ENCODE data around the gene BICDL1.

BICDL1 gene

GRCh38 chr12:120115692-120116440 lies 126.8 kb downstream of the BICDL1 start:
- Histone ChIP-seq H3K4me1 (ENCODE audit: control insufficient read depth, insufficient read depth, low read length) (peaks cover 6% of the 10 kb centered on the region), H3K9me3 (ENCODE audit: control insufficient read depth, insufficient read depth, low read length) (no peaks in the 10 kb centered on the region), H3K4me3 (ENCODE audit: low read length) (peak overlapping the region; percentile 60; the same call in 1 of the 2 replicates), H3K27ac (ENCODE audit: low read length) (no peak overlapping the region), H3K27me3 (ENCODE audit: control insufficient read depth, insufficient read depth, low read length) (no peaks in the 10 kb centered on the region), H3K36me3 (ENCODE audit: control insufficient read depth, insufficient read depth, low read length) (no peaks in the 10 kb centered on the region; the same call in 1 of the 2 replicates)
- DNase-seq (ENCODE audit: low read depth, low spot score): no peak
- WGBS (ENCODE audit: insufficient coverage, insufficient read length): no CpG with 5 or more reads among the region's 31 CpGs

- no CpG with 5 or more reads among the region's 50 CpGs for WGBS (ENCODE audit: insufficient coverage, insufficient read length)
- DNase-seq (ENCODE audit: low read depth, low spot score): no peak
- no peaks in the 10 kb centered on the region; the same call in 1 of the 2 replicates for H3K36me3 ChIP-seq (ENCODE audit: control insufficient read depth, insufficient read depth, low read length)
- H3K27me3 ChIP-seq (ENCODE audit: control insufficient read depth, insufficient read depth, low read length): no peaks in the 10 kb centered on the region
- H3K4me3 ChIP-seq (ENCODE audit: low read length): peak within 1 kb of the TSS; percentile 60
- H3K4me1 ChIP-seq (ENCODE audit: control insufficient read depth, insufficient read depth, low read length): peaks cover 3% of the 10 kb centered on the region; the same call in 1 of the 2 replicates
- H3K9me3 ChIP-seq (ENCODE audit: control insufficient read depth, insufficient read depth, low read length): no peaks in the 10 kb centered on the region
- no peak within 1 kb of the TSS for H3K27ac ChIP-seq (ENCODE audit: low read length)
These were observed 127.4 kb downstream of the BICDL1 start, which contains the start of gene RAB35 for GRCh38 chr12:120116441-120116791. TSS of gene RAB35 (minus strand) at chr12:120116753. CDS start at chr12:120116650, 103 bp downstream.

- H3K27ac ChIP-seq (ENCODE audit: low read length): no peak overlapping the region
- whole genome bisulfite sequencing (ENCODE audit: insufficient coverage, insufficient read length): no CpG with 5 or more reads among the region's 91 CpGs
- DNase-seq (ENCODE audit: low read depth, low spot score): no peak
- H3K36me3 ChIP-seq (ENCODE audit: control insufficient read depth, insufficient read depth, low read length): no peaks in the 10 kb centered on the region; the same call in 1 of the 2 replicates
- H3K4me1 ChIP-seq (ENCODE audit: control insufficient read depth, insufficient read depth, low read length): peaks cover 3% of the 10 kb centered on the region; the same call in 1 of the 2 replicates
- peak overlapping the region; percentile 60 for H3K4me3 ChIP-seq (ENCODE audit: low read length)
- H3K9me3 ChIP-seq (ENCODE audit: control insufficient read depth, insufficient read depth, low read length): no peaks in the 10 kb centered on the region
- H3K27me3 ChIP-seq (ENCODE audit: control insufficient read depth, insufficient read depth, low read length): no peaks in the 10 kb centered on the region
These were observed 128.0 kb downstream of the BICDL1 start for GRCh38 chr12:120116792-120117651.

GRCh38 chr12:120117961-120118320 lies 128.9 kb downstream of the BICDL1 start:
- DNase-seq (ENCODE audit: low read depth, low spot score): no peak
- Histone ChIP-seq H3K27ac (ENCODE audit: low read length) (no peak overlapping the region), H3K36me3 (ENCODE audit: control insufficient read depth, insufficient read depth, low read length) (no peaks in the 10 kb centered on the region; the same call in 1 of the 2 replicates), H3K9me3 (ENCODE audit: control insufficient read depth, insufficient read depth, low read length) (no peaks in the 10 kb centered on the region), H3K4me1 (ENCODE audit: control insufficient read depth, insufficient read depth, low read length) (peaks cover 3% of the 10 kb centered on the region; the same call in 1 of the 2 replicates), H3K27me3 (ENCODE audit: control insufficient read depth, insufficient read depth, low read length) (no peaks in the 10 kb centered on the region), H3K4me3 (ENCODE audit: low read length) (peak overlapping the region; percentile 60; the same call in 1 of the 2 replicates)
- WGBS (ENCODE audit: insufficient coverage, insufficient read length): no CpG with 5 or more reads among the region's 7 CpGs

- no peaks in the 10 kb centered on the region; the same call in 1 of the 2 replicates for H3K36me3 ChIP-seq (ENCODE audit: control insufficient read depth, insufficient read depth, low read length)
- no peak for DNase-seq (ENCODE audit: low read depth, low spot score)
- peak overlapping the region; percentile 60; the same call in 1 of the 2 replicates for H3K4me3 ChIP-seq (ENCODE audit: low read length)
- H3K27ac ChIP-seq (ENCODE audit: low read length): no peak overlapping the region
- H3K9me3 ChIP-seq (ENCODE audit: control insufficient read depth, insufficient read depth, low read length): no peaks in the 10 kb centered on the region
- peaks cover 3% of the 10 kb centered on the region; the same call in 1 of the 2 replicates for H3K4me1 ChIP-seq (ENCODE audit: control insufficient read depth, insufficient read depth, low read length)
- H3K27me3 ChIP-seq (ENCODE audit: control insufficient read depth, insufficient read depth, low read length): no peaks in the 10 kb centered on the region
- no CpG with 5 or more reads among the region's 11 CpGs for WGBS (ENCODE audit: insufficient coverage, insufficient read length)
These were observed 129.5 kb downstream of the BICDL1 start for GRCh38 chr12:120118321-120119061.

GRCh38 chr12:120119271-120119973 lies 130.4 kb downstream of the BICDL1 start:
- no CpG with 5 or more reads among the region's 9 CpGs for WGBS (ENCODE audit: insufficient coverage, insufficient read length)
- H3K4me1 ChIP-seq (ENCODE audit: control insufficient read depth, insufficient read depth, low read length): peaks cover 3% of the 10 kb centered on the region; the same call in 1 of the 2 replicates
- H3K27ac ChIP-seq (ENCODE audit: low read length): no peak overlapping the region
- H3K36me3 ChIP-seq (ENCODE audit: control insufficient read depth, insufficient read depth, low read length): no peaks in the 10 kb centered on the region
- H3K4me3 ChIP-seq (ENCODE audit: low read length): no peak overlapping the region
- no peaks in the 10 kb centered on the region for H3K27me3 ChIP-seq (ENCODE audit: control insufficient read depth, insufficient read depth, low read length)
- DNase-seq (ENCODE audit: low read depth, low spot score): no peak
- no peaks in the 10 kb centered on the region for H3K9me3 ChIP-seq (ENCODE audit: control insufficient read depth, insufficient read depth, low read length)

- WGBS (ENCODE audit: insufficient coverage, insufficient read length): no CpG with 5 or more reads among the region's 2 CpGs
These were observed 132.3 kb downstream of the BICDL1 start for GRCh38 chr12:120121343-120121742.

GRCh38 chr12:120121766-120122293 lies 132.8 kb downstream of the BICDL1 start:
- Histone ChIP-seq H3K36me3 (ENCODE audit: control insufficient read depth, insufficient read depth, low read length) (peaks cover 3% of the 10 kb centered on the region; the same call in 1 of the 2 replicates), H3K27me3 (ENCODE audit: control insufficient read depth, insufficient read depth, low read length) (no peaks in the 10 kb centered on the region), H3K9me3 (ENCODE audit: control insufficient read depth, insufficient read depth, low read length) (no peaks in the 10 kb centered on the region), H3K27ac (ENCODE audit: low read length) (no peak overlapping the region), H3K4me3 (ENCODE audit: low read length) (no peak overlapping the region), H3K4me1 (ENCODE audit: control insufficient read depth, insufficient read depth, low read length) (peaks cover 3% of the 10 kb centered on the region; the same call in 1 of the 2 replicates)
- WGBS (ENCODE audit: insufficient coverage, insufficient read length): no CpG with 5 or more reads among the region's 4 CpGs
- no peak for DNase-seq (ENCODE audit: low read depth, low spot score)

More at GRCh38 chr12:120121343-120121742, 132.3 kb downstream of the BICDL1 start:
- no peaks in the 10 kb centered on the region for H3K9me3 ChIP-seq (ENCODE audit: control insufficient read depth, insufficient read depth, low read length)
- no peak for DNase-seq (ENCODE audit: low read depth, low spot score)
- no peaks in the 10 kb centered on the region for H3K36me3 ChIP-seq (ENCODE audit: control insufficient read depth, insufficient read depth, low read length)
- peaks cover 3% of the 10 kb centered on the region; the same call in 1 of the 2 replicates for H3K4me1 ChIP-seq (ENCODE audit: control insufficient read depth, insufficient read depth, low read length)
- H3K27ac ChIP-seq (ENCODE audit: low read length): no peak overlapping the region
- no peak overlapping the region for H3K4me3 ChIP-seq (ENCODE audit: low read length)
- no peaks in the 10 kb centered on the region for H3K27me3 ChIP-seq (ENCODE audit: control insufficient read depth, insufficient read depth, low read length)

- H3K27me3 ChIP-seq (ENCODE audit: control insufficient read depth, insufficient read depth, low read length): no peaks in the 10 kb centered on the region
- WGBS (ENCODE audit: insufficient coverage, insufficient read length): no CpG with 5 or more reads among the region's 4 CpGs
- DNase-seq (ENCODE audit: low read depth, low spot score): no peak
- H3K27ac ChIP-seq (ENCODE audit: low read length): no peak overlapping the region
- H3K36me3 ChIP-seq (ENCODE audit: control insufficient read depth, insufficient read depth, low read length): peaks cover 19% of the 10 kb centered on the region
- no peaks in the 10 kb centered on the region for H3K4me1 ChIP-seq (ENCODE audit: control insufficient read depth, insufficient read depth, low read length)
- H3K4me3 ChIP-seq (ENCODE audit: low read length): no peak overlapping the region
- no peaks in the 10 kb centered on the region for H3K9me3 ChIP-seq (ENCODE audit: control insufficient read depth, insufficient read depth, low read length)
These were observed 136.0 kb downstream of the BICDL1 start for GRCh38 chr12:120125029-120125428.

All from iPS DF 6.9 (cell line).